HuH-7 (cell line): ENCODE results near the gene DTNB.
"Not testable (repeated sequence)": the region's sequence is repeated elsewhere in the genome, so short reads cannot be mapped to it uniquely, and the experiment has no call there.

Source experiments
- DNase-seq: peaks from one replicate; pipeline ENCODE4 v3.0.0; 2011; ENCODE audit warnings: low spot score

DTNB gene

DNA sequence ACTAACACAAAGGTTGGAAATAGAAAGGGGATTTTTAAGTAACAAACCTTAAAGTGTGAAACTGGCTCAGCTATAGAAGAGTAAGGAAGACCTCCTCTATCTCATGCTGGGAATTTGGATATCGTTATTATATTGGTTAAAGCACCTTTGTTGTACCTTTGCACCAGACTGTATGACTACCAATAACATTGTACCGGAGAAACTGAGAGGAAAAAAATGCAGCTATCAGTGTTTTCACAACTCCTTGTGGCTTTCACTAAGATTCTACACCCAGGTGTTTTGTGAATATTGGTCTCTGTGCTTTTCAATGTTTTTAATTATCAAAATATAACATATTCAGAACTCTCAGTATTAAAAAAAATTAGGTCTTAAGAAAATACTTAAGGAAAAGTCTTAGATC is 48.7 kb downstream of the DTNB start:
- DNase-seq = no peak

- DNase-seq = no peak
Measured at GRCh38 chr2:25623361-25623760, 50.0 kb downstream of the DTNB start.

DNA sequence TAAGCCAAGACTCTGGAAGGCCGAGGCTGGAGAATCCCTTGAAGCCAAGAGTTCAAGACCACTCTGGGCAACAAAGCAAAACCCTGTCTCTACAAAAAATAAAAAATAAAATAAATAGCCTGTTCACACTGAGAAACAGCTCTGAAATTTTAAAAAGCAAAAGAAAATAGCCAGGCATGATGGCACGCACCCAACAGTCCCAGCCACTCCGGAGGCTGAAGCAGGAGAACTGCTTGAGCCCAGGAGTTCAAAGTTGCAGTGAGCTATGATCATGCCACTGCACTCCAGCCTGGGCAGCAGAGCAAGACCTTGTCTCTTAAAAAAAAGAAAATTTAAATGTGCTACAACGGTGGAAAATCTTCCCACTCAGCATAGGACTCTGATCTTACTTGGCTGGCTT is 52.7 kb downstream of the DTNB start:
- no peak for DNase-seq

GRCh38 chr2:25620077-25620476 is 53.3 kb downstream of the DTNB start:
- no peak for DNase-seq

DNA sequence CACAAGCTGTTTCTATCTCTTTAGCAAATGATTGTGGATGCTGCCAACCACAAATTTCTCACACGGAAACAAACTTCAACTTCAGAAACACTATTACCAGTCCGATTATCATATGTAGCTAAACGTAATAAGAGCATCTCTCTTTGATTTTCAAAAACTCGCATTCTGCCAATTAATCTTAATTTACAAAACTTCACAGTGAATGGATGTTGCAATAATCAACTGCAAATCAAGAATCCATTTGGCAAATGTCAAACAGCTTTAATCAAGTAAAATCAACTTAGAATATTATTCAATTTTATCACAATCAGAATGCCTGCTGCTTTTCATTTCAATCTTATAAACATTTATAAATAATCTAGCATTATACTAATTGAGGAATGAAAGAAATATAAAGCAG is 54.2 kb downstream of the DTNB start:
- DNase-seq = no peak

GRCh38 chr2:25618676-25619075 is 54.7 kb downstream of the DTNB start:
- DNase-seq = no peak

GRCh38 chr2:25617948-25618646 is 55.3 kb downstream of the DTNB start:
- no peak for DNase-seq

- no peak for DNase-seq
Measured at GRCh38 chr2:25615920-25616319, 57.5 kb downstream of the DTNB start.

DNA sequence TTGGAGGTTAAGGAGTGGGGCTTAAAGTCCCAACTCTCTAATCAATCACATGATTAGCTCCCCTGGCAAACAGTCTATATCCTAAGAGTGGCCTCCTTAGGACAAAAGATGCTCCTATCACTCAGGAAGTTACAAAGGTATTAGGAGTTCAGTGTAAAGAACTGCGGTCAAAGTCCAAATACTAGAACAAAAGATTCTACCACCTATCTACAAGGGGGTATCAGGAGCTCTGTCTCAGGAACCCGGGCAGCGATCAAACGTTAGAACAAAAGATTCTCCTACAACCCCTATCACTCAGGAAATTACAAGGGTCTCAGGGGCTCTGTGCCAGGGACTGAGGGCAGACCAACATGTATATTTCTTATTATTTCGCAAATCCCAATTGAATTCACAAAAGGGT is 58.0 kb downstream of the DTNB start:
- no peak for DNase-seq

DNA sequence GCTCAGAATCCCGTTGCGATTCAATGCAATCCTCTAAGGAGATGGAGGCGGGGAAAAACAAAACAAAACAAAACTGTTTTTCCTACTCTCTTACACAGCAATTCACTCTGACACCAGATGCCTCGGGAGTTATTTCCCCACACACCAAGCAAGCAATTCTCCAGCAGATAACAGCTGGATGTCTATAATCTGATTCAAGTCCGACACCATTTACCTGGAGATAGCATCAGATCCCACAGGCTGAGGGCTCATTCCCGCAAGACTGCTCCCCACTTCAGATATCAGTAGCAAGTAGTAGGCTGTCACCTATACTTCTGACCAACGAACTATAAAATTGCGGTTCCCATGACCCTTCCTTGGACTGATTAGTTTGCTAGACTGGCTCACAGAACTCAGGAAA is 58.7 kb downstream of the DTNB start:
- DNase-seq = no peak

DNA sequence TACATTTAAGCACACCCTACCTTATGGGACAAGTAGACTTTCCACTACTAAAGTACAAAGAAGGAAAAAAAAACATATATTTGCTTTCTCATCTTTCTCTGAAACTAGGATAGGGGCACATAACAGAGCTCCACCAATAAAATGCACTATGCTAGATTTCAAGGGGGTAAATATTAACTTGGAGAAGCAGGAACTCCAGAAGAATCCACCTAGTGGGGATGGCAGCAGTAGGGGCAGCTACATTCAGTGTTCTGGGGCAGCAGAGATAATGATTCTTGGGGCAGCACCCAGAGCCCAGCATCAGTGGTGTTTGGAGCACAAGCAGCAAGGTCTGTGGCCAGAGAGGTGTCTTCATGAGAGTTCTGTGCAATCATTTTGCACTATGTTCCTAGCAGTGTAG is 64.7 kb downstream of the DTNB start:
- DNase-seq = no peak

DNA sequence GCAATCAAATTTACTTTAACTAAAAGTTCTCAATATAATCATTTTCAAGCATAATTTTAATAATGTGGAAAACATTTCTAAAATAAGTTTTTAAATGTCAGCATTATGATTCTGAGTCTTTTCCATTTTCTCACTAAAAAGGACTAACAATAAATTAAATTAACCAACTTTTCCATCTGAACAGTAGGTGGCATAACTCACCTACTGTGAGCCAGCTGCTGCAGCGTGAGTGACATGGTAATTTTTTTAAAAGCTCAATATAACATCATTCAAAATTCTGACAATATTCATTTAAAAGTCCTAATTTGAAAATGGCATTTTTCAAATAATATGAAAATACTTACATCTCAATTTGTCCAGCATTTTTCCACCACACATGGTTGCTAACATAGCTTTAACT is 66.5 kb downstream of the DTNB start:
- no peak for DNase-seq

DNA sequence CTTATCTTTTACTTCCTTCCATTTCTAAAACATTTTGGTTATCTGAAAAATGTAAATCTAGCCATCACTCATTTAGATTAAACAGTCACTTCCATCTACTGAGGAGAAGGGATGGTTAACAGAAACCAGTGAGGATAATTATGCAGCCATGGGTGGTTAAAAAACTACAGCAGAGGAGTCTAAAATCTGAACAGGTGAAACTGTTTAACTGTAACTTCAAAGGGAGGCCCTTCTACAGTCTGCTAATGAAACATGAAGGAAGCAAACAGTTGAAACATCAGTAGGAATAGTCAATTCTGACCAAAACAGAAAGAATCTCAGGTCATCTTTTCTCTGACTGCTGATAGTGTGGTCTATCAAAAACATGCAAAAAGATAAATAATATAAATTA is 71.0 kb downstream of the DTNB start:
- DNase-seq = no peak

GRCh38 chr2:25601711-25602332 is 71.6 kb downstream of the DTNB start:
- DNase-seq = not testable (repeated sequence)

- no peak for DNase-seq
Measured at GRCh38 chr2:25598911-25599310, 74.5 kb downstream of the DTNB start.

DNA sequence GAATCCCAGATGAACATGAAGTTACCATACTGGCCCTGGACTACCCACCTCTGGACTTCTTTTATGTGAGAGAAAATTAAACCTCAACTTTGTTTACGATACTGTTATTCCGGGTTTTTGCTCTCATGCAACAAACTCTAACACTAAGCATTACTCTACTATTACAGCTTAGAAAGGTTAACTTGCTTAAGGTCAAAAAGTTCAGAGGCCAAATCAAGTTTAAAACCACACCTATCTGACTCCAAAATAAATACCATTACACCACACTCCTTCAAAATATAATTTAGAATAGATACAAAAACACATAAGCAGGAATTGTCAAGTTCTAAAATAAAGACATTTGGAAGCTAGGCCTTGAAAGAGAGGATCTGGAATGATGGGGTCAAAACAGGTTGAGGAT is 75.0 kb downstream of the DTNB start:
- DNase-seq = no peak

- DNase-seq = no peak
Measured at GRCh38 chr2:25597881-25598280, 75.5 kb downstream of the DTNB start.

DNA sequence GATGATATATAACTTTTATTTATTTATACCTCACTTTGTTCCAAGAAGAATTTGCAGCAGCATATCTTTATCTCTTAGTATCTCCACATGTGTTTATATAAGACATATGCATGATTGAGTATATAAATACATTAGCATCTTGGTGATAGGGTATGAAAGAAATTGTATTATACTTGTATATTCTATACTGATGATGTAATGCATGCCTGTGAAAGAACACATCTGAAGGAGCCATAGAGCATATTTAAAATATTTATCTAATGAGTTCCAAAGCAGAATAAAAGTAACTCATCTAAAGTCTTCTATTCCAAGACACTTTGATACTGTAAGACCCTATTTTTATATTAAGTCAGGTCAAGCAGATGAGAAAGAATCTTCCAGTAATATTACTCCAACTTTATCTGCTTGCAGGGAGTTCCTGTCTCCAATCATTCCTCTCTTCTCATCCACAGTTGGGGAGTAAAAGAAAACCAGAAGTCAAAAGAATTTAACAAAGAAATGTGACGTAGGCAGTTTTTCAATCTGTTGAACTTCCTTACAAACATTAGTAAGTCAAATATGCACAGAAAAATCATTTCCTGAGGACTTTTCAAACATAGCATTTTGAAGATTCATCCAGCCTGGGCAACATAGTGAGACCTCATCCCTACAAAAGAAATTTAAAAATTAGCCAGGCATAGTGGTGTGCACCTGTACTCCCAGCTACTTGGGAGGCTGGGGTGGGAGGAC is 76.7 kb downstream of the DTNB start:
- no peak for DNase-seq

DNA sequence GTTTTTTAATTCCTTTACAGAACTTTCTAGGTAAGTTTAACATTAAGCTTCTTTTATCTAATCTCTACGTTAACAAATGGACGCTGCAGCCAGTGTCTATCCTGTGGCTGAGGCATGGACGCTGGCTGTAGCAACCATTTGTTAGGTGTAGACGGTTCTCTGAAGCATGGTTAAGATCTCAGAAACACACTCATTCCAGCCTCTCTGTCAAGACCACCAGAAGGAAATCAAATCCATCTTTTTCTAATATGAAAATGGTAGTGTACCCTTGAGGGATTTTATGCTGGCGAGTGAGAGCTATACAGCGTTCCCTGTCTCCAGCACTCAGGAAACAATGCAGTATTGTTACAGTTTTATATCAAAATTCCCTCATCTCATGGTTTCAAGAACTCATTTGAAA is 78.0 kb downstream of the DTNB start:
- DNase-seq = no peak

- DNase-seq = no peak
Measured at GRCh38 chr2:25594991-25595390, 78.4 kb downstream of the DTNB start.

DNA sequence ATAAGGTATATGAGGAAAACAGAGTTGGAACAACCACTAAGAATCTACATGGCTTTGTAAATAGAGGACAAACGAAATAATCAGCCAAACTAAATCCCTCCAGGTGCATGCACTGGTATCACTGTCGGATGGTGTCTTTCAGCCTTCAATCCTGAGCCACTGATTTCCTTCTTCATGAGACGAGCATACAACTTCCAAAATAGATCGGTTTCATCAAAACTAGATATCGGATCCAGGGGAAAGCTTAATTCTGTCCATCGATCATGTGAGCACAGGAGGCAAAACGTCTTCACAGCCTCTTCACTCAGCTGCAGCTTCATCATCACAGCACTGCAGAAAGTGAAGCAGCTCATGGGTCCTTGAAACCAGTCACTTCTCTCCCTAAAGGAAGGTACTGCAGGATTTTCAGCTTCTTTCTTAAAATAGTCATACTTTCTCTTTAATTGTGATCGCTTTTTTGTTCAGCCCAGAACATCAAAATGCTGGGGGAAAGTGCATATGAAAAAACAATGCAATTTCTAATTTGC is 80.5 kb downstream of the DTNB start:
- DNase-seq = no peak

DNA sequence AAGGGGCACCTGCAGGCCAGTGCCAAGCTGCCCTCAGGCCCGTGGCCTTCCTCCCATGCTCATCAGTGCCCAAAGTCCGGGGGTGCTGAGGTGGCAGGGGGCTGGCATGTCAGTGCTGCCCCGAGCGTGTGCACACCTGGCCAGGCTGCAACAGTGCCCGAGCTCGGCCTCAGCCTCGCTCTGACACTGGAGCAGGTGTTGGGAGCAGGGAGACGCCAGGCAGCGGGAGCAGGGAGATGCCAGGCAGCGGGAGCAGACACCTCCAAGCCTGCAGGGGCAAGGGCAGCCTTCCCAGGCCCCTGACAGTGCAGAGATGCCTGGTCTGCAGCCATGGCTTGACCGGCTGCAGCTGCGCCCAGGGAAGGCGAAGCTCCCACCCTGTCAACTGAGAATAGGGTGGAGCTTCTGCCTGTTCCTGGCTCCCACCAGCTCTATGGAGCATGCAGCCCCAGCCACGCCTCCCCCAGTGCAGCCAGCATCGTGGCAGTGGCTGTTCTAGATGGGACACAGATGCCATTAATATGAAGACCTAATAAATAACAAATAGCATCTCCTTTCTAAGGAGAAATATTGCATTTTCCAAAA is 82.4 kb downstream of the DTNB start:
- DNase-seq = no peak

GRCh38 chr2:25589676-25590205 is 83.6 kb downstream of the DTNB start:
- DNase-seq = no peak
